HepG2 (cell line): ENCODE measurements around the gene BIRC7. TPM values are rescaled to one million over a fixed set of nuclear protein-coding genes. Genes with fewer than 3 reads are reported as not detected.

Experiments
- ARNTL ChIP-seq: sonication (generic); formaldehyde crosslinking; IDR thresholded peaks from 2 replicates; pipeline ENCODE4 v1.4.0; 2020; ENCODE audit warnings: mild to moderate bottlenecking, missing genetic modification reagents
- ASH2L ChIP-seq: fragments of 300-600, 200-600 bp; sonication (generic); IDR thresholded peaks from 2 replicates; pipeline ENCODE4 v1.7.0; 2017; ENCODE audit warnings: low read depth, mild to moderate bottlenecking, moderate library complexity, mixed read lengths, low read length; ENCODE audit not compliant: insufficient read length
- CENPT ChIP-seq: sonication (generic); formaldehyde crosslinking; IDR thresholded peaks from 2 replicates; pipeline ENCODE4 v1.8.0; 2022; ENCODE audit warnings: low read depth, mild to moderate bottlenecking, moderate library complexity, missing genetic modification reagents
- DMAP1 ChIP-seq: IDR thresholded peaks from 2 replicates; pipeline ENCODE4 v1.6.1; 2016
- EED ChIP-seq: sonication (generic); formaldehyde crosslinking; IDR thresholded peaks from 2 replicates; pipeline ENCODE4 v1.5.0; 2020; ENCODE audit warnings: mild to moderate bottlenecking, missing genetic modification reagents
- EP300 ChIP-seq, 3 experiments: sonication (generic) in 1 of 3; formaldehyde crosslinking in 1 of 3; IDR thresholded peaks; 2 replicates each; pipeline versions ENCODE4 v1.5.1 to v1.6.1; 2011 to 2020; ENCODE audit warnings: low read depth in 2 of 3, low read length in 2 of 3, borderline replicate concordance in 1 of 3, improper control_type of control experiment in 1 of 3, mild to moderate bottlenecking in 1 of 3, missing genetic modification reagents in 1 of 3, moderate library complexity in 1 of 3
- ERF ChIP-seq: IDR thresholded peaks from 2 replicates; pipeline ENCODE4 v1.6.1; 2018; ENCODE audit warnings: missing biosample characterization, missing genetic modification reagents
- FLYWCH1 ChIP-seq: sonication (generic); formaldehyde crosslinking; IDR thresholded peaks from 2 replicates; pipeline ENCODE4 v1.8.1; 2023; ENCODE audit warnings: mild to moderate bottlenecking, missing genetic modification reagents
- GABPB1 ChIP-seq: IDR thresholded peaks from 2 replicates; pipeline ENCODE4 v1.6.1; 2016; ENCODE audit warnings: mild to moderate bottlenecking, missing genetic modification reagents, moderate library complexity, missing compliant biosample characterization
- GZF1 ChIP-seq: sonication (generic); formaldehyde crosslinking; IDR thresholded peaks from 2 replicates; pipeline ENCODE4 v1.5.1; 2020; ENCODE audit warnings: mild to moderate bottlenecking, missing genetic modification reagents
- KLF6 ChIP-seq: IDR thresholded peaks from 2 replicates; pipeline ENCODE4 v1.8.0; 2016; ENCODE audit warnings: missing biosample characterization, missing genetic modification reagents
- MXI1 ChIP-seq: IDR thresholded peaks from 3 replicates; pipeline ENCODE4 v1.6.1; 2012; ENCODE audit warnings: low read depth, low read length, inconsistent platforms, borderline replicate concordance
- NAIF1 ChIP-seq: sonication (generic); formaldehyde crosslinking; IDR thresholded peaks from 2 replicates; pipeline ENCODE4 v1.5.0; 2020; ENCODE audit warnings: mild to moderate bottlenecking, missing genetic modification reagents, borderline replicate concordance
- NPAS2 ChIP-seq: sonication (generic); formaldehyde crosslinking; IDR thresholded peaks from 2 replicates; pipeline ENCODE4 v1.8.0; 2022; ENCODE audit warnings: mild to moderate bottlenecking, missing genetic modification reagents, borderline replicate concordance
- PCBP1 ChIP-seq: fragments of 200-400 bp; formaldehyde crosslinking; IDR thresholded peaks from 2 replicates; pipeline ENCODE4 v1.6.1; 2017; ENCODE audit warnings: mild to moderate bottlenecking, low read depth, low read length, borderline replicate concordance
- PHF5A ChIP-seq: IDR thresholded peaks from one replicate; pipeline ENCODE4 v1.6.1; 2018; ENCODE audit warnings: low read depth, missing genetic modification reagents; ENCODE audit not compliant: unreplicated experiment
- RFX1 ChIP-seq: fragments of 450-650 bp; IDR thresholded peaks from 2 replicates; pipeline ENCODE4 v1.6.1; 2017
- SOX5 ChIP-seq: IDR thresholded peaks from 2 replicates; pipeline ENCODE4 v1.6.1; 2016; ENCODE audit warnings: borderline replicate concordance
- SOX6 ChIP-seq, 2 experiments: fragments of 450-650 bp in 1 of 2; sonication (generic) in 1 of 2; formaldehyde crosslinking in 1 of 2; IDR thresholded peaks; 2 replicates each; pipeline versions ENCODE4 v1.4.0 to v1.6.1; 2017 to 2020; ENCODE audit warnings: antibody characterized with exemption in 1 of 2, mild to moderate bottlenecking in 1 of 2, missing genetic modification reagents in 1 of 2
- SP5 ChIP-seq: IDR thresholded peaks from 2 replicates; pipeline ENCODE4 v1.6.1; 2016; ENCODE audit warnings: low read depth, borderline replicate concordance
- TEAD2 ChIP-seq: sonication (generic); formaldehyde crosslinking; IDR thresholded peaks from 2 replicates; pipeline ENCODE4 v1.9.0; 2021; ENCODE audit warnings: missing genetic modification reagents
- TEAD3 ChIP-seq: optimal IDR thresholded peaks from 2 replicates; pipeline ENCODE3; 2016; ENCODE audit warnings: borderline replicate concordance
- TMF1 ChIP-seq: sonication (generic); formaldehyde crosslinking; IDR thresholded peaks from 2 replicates; pipeline ENCODE4 v1.8.1; 2022; ENCODE audit warnings: low read depth, missing genetic modification reagents
- ZMYM4 ChIP-seq: sonication (generic); formaldehyde crosslinking; IDR thresholded peaks from 2 replicates; pipeline ENCODE4 v1.8.1; 2023; ENCODE audit warnings: mild to moderate bottlenecking, missing genetic modification reagents
- ZNF3 ChIP-seq: IDR thresholded peaks from 2 replicates; pipeline ENCODE4 v1.7.0; 2017; ENCODE audit warnings: inconsistent platforms
- ZNF451 ChIP-seq: sonication (generic); formaldehyde crosslinking; IDR thresholded peaks from 2 replicates; pipeline ENCODE4 v1.5.0; 2020; ENCODE audit warnings: mild to moderate bottlenecking, missing genetic modification reagents
- ZNF607 ChIP-seq: sonication (generic); formaldehyde crosslinking; IDR thresholded peaks from 2 replicates; pipeline ENCODE4 v1.5.1; 2020; ENCODE audit warnings: missing genetic modification reagents, mild to moderate bottlenecking, borderline replicate concordance
- ZNF614 ChIP-seq: IDR thresholded peaks from 2 replicates; pipeline ENCODE4 v1.6.1; 2018; ENCODE audit warnings: missing biosample characterization, missing genetic modification reagents, inconsistent platforms, borderline replicate concordance
- ZNF709 ChIP-seq: sonication (generic); formaldehyde crosslinking; IDR thresholded peaks from 2 replicates; pipeline ENCODE4 v1.5.0; 2020; ENCODE audit warnings: mild to moderate bottlenecking, missing genetic modification reagents
- ZNF768 ChIP-seq: sonication (generic); formaldehyde crosslinking; IDR thresholded peaks from 2 replicates; pipeline ENCODE4 v1.4.0; 2020; ENCODE audit warnings: missing genetic modification reagents
- ZNF816 ChIP-seq: sonication (generic); formaldehyde crosslinking; IDR thresholded peaks from 2 replicates; pipeline ENCODE4 v1.8.0; 2022; ENCODE audit warnings: missing genetic modification reagents, mild to moderate bottlenecking, borderline replicate concordance
- ZNF891 ChIP-seq: sonication (generic); formaldehyde crosslinking; IDR thresholded peaks from 2 replicates; pipeline ENCODE4 v1.5.0; 2020; ENCODE audit warnings: mild to moderate bottlenecking, missing genetic modification reagents
- polyA plus RNA-seq, 8 experiments: library from polyadenylated mRNA; depleted of rRNA in 3 of 8; stranded (reverse) in 7 of 8; unstranded in 1 of 8; fragments of >200 nt; fragmentation: Illumina TruSeq in 4 of 8; extraction: Trizol in 4 of 8; gene quantifications; 2 replicates each; pipeline versions ENCODE4 v1.2.1 to v1.2.3, GENCODE V29; 2011 to 2016; ENCODE audit warnings: low read depth in 4 of 8, missing spikeins in 1 of 8, mixed read lengths in 1 of 8; ENCODE audit not compliant: insufficient read depth in 1 of 8
- total RNA-seq, 5 experiments: library from RNA; depleted of rRNA; stranded (reverse); fragments of >200 nt; fragmentation: Illumina TruSeq; extraction: Trizol; gene quantifications; 2 replicates each; pipeline ENCODE4 v1.2.3, GENCODE V29; 2016; ENCODE audit warnings: low read depth in 1 of 5
- TF ChIP-seq, protein P1 (sequence below): sonication (generic); formaldehyde crosslinking; IDR thresholded peaks from 2 replicates; pipeline ENCODE4 v1.8.0; 2022; ENCODE audit warnings: mild to moderate bottlenecking, missing genetic modification reagents, borderline replicate concordance

BIRC7 gene
- total and polyA plus RNA-seq, 2 of the 13 experiments (the other 11 are each of a cell fraction or from before 2014, with no cell fraction given), result 0.27 to 5.1 TPM

DNA sequence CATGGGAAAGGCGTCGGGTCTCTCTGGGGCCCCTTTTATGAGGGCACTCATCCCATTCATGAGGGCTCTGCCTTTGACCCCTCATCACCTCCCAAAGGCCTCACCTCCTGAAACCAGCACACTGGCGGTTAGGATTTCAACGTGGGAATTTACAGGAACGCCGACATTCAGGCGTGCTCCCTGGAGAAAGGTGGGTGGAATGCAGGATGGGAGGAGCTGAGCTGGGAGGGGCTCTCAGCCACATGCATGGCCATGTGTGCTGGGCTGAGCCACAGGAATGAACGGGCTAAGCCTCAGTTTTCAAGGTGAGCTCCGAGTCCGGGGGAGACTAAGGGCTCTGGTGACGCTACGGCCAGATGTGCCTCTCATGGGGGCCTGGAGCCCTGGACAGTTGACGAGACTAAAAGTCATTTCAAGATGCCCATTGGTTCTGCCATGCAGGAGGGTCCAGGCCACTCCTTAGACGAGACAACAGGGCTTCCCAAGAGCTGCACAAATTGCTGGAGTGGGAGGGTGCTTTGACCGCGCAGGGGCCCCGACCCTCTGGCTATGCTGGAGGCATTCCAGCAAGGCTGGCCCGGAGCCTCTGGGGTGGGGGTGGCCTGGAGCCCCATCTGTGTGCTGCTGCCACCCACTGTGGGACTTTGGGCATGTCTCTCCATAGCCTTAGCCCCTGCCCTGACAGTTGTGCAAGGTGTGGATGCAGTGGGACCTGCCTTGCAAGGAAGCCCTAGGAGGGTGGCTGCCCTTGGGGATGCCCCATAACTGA, 33.1 kb downstream of the BIRC7 start (continued):
- TF ChIP-seq PCBP1, result no peak
- TF ChIP-seq EED (CRISPR knock-in tag), result 0 out of 2 replicates have a peak, but pooled peaks have one; percentile 4
- TF ChIP-seq NPAS2 (CRISPR knock-in tag), result peak; percentile 29; the same call in 1 of the 2 replicates
- no peak for TF ChIP-seq ZNF816 (CRISPR knock-in tag)
- TF ChIP-seq ZNF607 (CRISPR knock-in tag), result no peak
- no peak for TF ChIP-seq PHF5A (CRISPR knock-in tag)
- TF ChIP-seq DMAP1 (CRISPR knock-in tag), result peak; percentile 52; the same call in 1 of the 2 replicates
- TF ChIP-seq TMF1 (CRISPR knock-in tag), result no peak
- no peak for TF ChIP-seq NAIF1 (CRISPR knock-in tag)
- 0 out of 2 replicates have a peak, but pooled peaks have one; percentile 74 for TF ChIP-seq CENPT
- no peak for TF ChIP-seq RFX1
- no peak for TF ChIP-seq ZMYM4 (CRISPR knock-in tag)
- no peak; the same call in 2 of the 3 replicates for TF ChIP-seq MXI1
- no peak for TF ChIP-seq ZNF3 (CRISPR knock-in tag)
- TF ChIP-seq KLF6, result no peak
- TF ChIP-seq ZNF891 (CRISPR knock-in tag), result 0 out of 2 replicates have a peak, but pooled peaks have one; percentile 48
- TF ChIP-seq ZNF768 (CRISPR knock-in tag), result no peak
- peak; percentile 86 for TF ChIP-seq ARNTL (CRISPR knock-in tag)
- no peak for TF ChIP-seq FLYWCH1 (CRISPR knock-in tag)
- peak; percentile 68 for TF ChIP-seq TEAD3 (CRISPR knock-in tag)
- no peak for TF ChIP-seq ZNF451
- 0 out of 2 replicates have a peak, but pooled peaks have one; percentile 23 for TF ChIP-seq GABPB1 (CRISPR knock-in tag)
- no peak for TF ChIP-seq ZNF614 (CRISPR knock-in tag)
- no peak for TF ChIP-seq SOX5
- TF ChIP-seq TEAD2 (CRISPR knock-in tag), result no peak
- TF ChIP-seq, protein P1, sequence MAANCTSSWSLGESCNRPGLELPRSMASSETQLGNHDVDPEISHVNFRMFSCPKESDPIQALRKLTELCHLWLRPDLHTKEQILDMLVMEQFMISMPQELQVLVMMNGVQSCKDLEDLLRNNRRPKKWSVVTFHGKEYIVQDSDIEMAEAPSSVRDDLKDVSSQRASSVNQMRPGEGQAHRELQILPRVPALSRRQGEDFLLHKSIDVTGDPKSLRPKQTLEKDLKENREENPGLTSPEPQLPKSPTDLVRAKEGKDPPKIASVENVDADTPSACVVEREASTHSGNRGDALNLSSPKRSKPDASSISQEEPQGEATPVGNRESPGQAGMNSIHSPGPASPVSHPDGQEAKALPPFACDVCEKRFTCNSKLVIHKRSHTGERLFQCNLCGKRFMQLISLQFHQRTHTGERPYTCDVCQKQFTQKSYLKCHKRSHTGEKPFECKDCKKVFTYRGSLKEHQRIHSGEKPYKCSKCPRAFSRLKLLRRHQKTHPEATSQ (CRISPR knock-in tag), result no peak
- TF ChIP-seq ASH2L, result no peak
- TF ChIP-seq ERF (CRISPR knock-in tag), result no peak
- TF ChIP-seq SOX6 (IDR thresholded peaks at IDR 0.05), result no peak
- TF ChIP-seq SOX6 (CRISPR knock-in tag; IDR thresholded peaks at IDR 0.05), result no peak
- TF ChIP-seq ZNF709 (CRISPR knock-in tag), result no peak
- no peak for TF ChIP-seq EP300 (IDR thresholded peaks at IDR 0.05; ENCODE audit: low read depth in 2 of 2, low read length in 2 of 2)
- TF ChIP-seq EP300 (CRISPR knock-in tag; IDR thresholded peaks at IDR 0.05; ENCODE audit: borderline replicate concordance), result no peak
- TF ChIP-seq SP5 (CRISPR knock-in tag), result 0 out of 2 replicates have a peak, but pooled peaks have one; percentile 43
- TF ChIP-seq GZF1 (CRISPR knock-in tag), result no peak
